GM12878 (cell line): ENCODE measurements around the gene TIPIN. TPM values are rescaled to one million over a fixed set of nuclear protein-coding genes. Genes with fewer than 3 reads are reported as not detected.

Experiments
- BMI1 ChIP-seq: fragments of 450-650 bp; IDR thresholded peaks from 2 replicates; pipeline ENCODE4 v1.6.1; 2016; ENCODE audit warnings: mild to moderate bottlenecking, moderate library complexity, borderline replicate concordance
- CUX1 ChIP-seq: IDR thresholded peaks from 2 replicates; pipeline ENCODE4 v1.6.1; 2012; ENCODE audit warnings: improper control_type of control experiment, low read depth, low read length; ENCODE audit not compliant: insufficient replicate concordance
- HSF1 ChIP-seq: fragments of 150-350 bp; IDR thresholded peaks from 2 replicates; pipeline ENCODE4 v1.6.1; 2014; ENCODE audit warnings: mild to moderate bottlenecking, low read depth, low read length
- RCOR1 ChIP-seq: conservative IDR thresholded peaks from 2 replicates; pipeline ENCODE4 v1.6.1; 2012; ENCODE audit warnings: low read depth, low read length, improper control_type of control experiment
- polyA plus RNA-seq, 11 experiments: library from polyadenylated mRNA; depleted of rRNA in 4 of 11; unstranded in 6 of 11; stranded (reverse) in 5 of 11; fragments of >200 nt; fragmentation: Nextera tagmentation in 4 of 11; fragmentation: Illumina TruSeq in 1 of 11; extraction: Ambion mirVana in 4 of 11; extraction: Trizol in 1 of 11; gene quantifications; 1 replicate in 1 of 11; 2 replicates in 10 of 11; pipeline versions ENCODE4 v1.2.1 to v1.2.3, GENCODE V29; 2011 to 2016; ENCODE audit warnings: inconsistent platforms in 2 of 11, missing spikeins in 2 of 11, low read depth in 1 of 11
- total RNA-seq, 4 experiments: library from RNA; depleted of rRNA in 3 of 4; stranded (reverse); fragments of >200 nt in 3 of 4; fragmentation: Illumina TruSeq in 1 of 4; extraction: Trizol in 1 of 4; gene quantifications; 2 replicates each; pipeline versions ENCODE4 v1.2.1 to v1.2.3, GENCODE V29; 2013 to 2021

Gene TIPIN
- total and polyA plus RNA-seq, 10 of the 15 experiments (the other 5 are each of a cell fraction or from before 2014, with no cell fraction given), result 21.1 to 69.2 (median 47.0) TPM

- TF ChIP-seq CUX1 (no peak), HSF1 (no peak), BMI1 (no peak), RCOR1 (no peak)
These were observed 68.4 kb downstream of the TIPIN start (continued) for GRCh38 chr15:66288093-66288492.
